ENCODE measurements around the gene CCDC15. TPM values are rescaled to one million over a fixed set of nuclear protein-coding genes. Genes with fewer than 3 reads are reported as not detected.

The CCDC15 gene
- 2.2 TPM for total RNA-seq

DNA sequence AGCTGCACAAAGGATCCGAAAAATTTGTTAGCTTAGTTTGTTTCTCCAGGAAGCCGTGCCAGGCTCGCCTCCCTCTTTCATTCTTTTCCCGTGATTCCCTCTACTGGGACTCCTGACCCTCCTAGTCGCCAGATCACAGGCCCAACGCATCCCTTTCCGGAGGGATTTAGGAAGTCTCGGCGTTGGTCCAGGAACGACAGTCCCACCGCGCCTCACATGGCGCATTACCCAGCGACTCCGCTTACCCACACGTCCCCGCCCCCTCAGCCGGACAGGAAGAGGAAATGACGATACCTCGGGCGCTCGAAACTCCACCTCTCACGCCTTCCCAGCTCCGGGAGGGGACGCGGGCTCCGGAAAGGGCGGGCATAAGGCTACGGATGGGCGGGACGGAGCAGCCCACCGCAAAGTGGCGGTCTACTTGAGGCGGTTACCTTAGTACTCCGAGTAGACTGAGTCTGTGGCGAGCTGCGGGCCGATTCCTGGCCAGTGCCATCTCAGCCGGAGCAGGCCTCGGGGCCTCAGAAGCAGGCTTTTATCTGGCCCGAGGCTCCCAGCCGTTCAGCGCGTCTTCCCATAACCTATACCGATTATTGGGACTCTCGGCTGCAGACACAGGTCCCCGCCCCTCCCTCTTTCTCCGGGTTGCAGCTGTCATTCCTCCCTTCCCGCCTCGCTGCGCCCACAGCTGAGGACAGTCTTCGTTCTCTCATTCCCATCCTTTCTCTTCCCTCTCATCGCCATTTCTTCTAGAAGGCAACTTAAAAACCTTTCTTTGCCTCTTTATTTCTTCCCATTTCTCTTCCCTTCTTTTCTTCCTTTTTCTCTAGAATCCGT lies at the start of gene CCDC15:
Gene CCDC15, plus strand, starts transcription at position 450 of the 837 bp plus-strand sequence. CDS start 531 bp downstream, outside the sequence.
- peak; percentile 98 for DNase-seq (ENCODE audit: low spot score)

DNA sequence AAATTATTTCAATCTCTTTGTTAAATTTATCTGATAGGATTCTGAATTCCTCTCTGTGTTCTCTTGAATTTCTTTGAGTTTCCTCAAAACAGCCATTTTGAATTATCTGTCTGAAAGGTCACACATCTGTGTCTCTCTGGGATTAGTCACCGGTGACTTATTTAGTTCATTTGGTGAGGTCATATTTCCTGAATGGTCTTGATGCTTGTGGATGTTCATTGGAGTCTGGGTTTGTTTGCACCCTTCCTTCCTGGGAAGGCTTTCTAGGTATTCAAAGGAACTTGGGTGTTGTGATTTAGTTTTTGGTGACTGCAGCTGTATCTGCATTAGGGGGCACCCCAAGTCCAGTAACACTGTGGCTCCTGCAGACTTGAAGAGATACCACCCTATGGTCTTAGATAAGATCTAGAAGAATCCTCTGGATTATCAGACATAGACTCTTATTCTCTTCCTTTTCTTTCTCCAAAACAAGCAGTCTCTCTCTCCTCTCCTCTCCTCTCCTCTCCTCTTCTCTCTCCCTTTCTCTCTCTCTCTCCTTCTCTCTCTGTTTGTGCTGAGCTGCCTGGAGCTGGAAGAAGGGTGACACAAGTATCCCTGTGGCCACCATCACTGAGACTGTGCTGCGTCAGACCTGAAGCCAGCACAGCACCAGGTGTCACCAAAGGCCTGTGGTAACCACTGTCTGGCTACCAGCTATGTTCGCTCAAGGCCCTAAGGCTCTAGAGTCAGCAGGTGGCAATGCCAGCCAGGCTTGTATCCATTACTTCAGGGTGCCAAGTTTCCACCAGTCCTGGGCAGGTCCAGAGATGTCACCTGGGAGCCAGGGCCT lies 38.2 kb upstream of the CCDC15 start:
- no peak for DNase-seq (ENCODE audit: low spot score)

DNA sequence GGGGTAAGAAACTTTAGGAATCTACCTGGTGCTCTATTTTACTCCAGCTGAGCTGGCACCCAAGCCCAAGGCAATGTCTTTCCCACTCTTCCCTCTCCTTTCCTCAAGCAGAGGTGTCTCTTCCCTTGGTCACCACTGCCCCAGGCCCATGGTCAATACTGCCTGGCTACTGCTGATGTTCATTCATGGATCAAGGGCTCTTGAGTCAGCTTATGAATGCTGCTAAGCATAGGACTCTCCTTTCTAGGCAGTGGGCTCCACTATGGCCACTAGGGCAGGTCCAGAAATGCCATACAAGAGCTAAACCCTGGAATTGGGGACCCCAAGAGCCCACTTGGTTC lies 37.7 kb upstream of the CCDC15 start:
- no peak for DNase-seq (ENCODE audit: low spot score)

GRCh38 chr11:124917115-124917637 lies 36.8 kb upstream of the CCDC15 start:
- no peak for DNase-seq (ENCODE audit: low spot score)

DNA sequence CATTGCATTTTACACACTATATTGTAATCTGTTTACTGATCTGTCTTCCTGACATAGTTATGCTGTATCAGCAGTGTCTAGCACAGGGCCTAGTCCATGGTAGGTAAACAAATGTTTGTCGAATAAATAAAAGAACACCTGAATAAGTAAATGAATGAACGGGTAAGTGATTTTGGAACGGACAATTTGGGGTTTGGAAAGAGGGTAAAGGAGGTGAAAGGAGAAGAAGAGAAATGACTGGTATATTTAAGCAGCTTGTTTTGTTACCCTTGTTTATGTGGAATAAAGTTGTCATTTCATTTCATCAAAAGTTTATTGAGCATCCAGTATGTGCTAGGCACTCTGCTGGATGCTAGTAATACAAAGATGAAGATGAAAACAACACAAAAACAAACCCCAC lies 35.1 kb upstream of the CCDC15 start, which contains the start of gene HEPN1:
Gene HEPN1, plus strand, starts transcription at position 301 of the 400 bp plus-strand sequence.
- DNase-seq (ENCODE audit: low spot score), result no peak

- DNase-seq (ENCODE audit: low spot score), result peak; percentile 22
Measured at GRCh38 chr11:124919898-124920297, 34.1 kb upstream of the CCDC15 start.

- no peak for DNase-seq (ENCODE audit: low spot score)
Measured at GRCh38 chr11:124920356-124920755, 33.6 kb upstream of the CCDC15 start.

DNA sequence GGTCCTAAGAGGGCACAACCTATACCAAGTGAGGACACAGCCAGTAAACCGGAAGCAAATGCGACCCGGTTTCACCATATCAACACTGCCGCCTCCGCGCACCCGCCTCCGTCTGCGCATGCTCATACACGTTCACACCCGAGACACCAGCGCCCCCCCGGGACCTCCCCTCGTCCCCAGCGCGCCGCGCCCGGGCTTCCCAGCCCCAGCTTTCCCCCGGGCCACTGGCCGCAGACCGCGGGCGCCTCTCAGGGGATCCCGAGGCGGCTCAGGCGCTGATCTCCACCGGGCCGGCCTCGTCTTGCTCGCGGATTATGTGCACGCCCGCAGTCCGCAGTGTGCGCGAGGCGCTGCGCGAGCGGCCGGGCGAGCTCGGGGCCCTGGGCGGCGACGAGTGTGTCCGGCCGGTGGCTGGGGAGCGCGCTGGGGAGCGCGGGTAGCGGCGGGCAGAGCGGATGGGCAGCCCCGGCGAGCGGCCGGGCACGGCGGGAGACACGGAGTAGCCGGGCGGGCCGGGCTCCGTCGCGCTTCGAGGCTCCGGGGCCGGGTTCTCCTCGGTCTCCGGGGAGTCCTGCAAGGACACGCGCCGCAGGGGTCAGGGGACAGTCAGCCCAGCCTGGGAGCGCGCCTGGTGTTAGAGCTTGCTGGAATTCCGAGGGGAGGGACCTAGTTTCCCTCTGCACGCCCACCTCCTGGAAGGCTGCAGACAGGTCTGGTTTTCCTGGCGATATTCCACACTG lies 33.0 kb upstream of the CCDC15 start:
- peak; percentile 73 for DNase-seq (ENCODE audit: low spot score)

DNA sequence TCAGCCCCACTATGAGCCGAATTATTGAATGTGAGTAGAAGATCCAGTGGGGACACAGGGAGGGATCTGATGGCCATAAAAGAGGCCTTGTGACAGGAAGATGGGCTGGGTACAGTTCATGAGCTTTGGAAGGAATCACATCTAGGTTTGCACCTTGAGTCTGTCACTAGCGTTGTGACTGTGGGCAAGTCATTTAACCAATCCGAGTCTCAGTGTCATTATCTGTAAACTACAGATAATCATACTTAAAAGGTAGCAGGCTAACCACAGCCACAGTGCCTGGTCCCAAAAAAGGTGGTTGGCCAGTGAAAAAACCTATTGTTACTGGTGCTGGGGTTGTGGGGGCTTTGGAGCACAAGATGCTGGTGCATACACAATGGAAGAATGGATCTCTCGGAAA lies 31.2 kb upstream of the CCDC15 start:
- DNase-seq (ENCODE audit: low spot score), result no peak

- no peak for DNase-seq (ENCODE audit: low spot score)
Measured at GRCh38 chr11:124923296-124923695, 30.7 kb upstream of the CCDC15 start.

- no peak for DNase-seq (ENCODE audit: low spot score)
Measured at GRCh38 chr11:124928942-124929665, 24.9 kb upstream of the CCDC15 start.

- DNase-seq (ENCODE audit: low spot score), result no peak
Measured at GRCh38 chr11:124930799-124931198, 23.2 kb upstream of the CCDC15 start.

DNA sequence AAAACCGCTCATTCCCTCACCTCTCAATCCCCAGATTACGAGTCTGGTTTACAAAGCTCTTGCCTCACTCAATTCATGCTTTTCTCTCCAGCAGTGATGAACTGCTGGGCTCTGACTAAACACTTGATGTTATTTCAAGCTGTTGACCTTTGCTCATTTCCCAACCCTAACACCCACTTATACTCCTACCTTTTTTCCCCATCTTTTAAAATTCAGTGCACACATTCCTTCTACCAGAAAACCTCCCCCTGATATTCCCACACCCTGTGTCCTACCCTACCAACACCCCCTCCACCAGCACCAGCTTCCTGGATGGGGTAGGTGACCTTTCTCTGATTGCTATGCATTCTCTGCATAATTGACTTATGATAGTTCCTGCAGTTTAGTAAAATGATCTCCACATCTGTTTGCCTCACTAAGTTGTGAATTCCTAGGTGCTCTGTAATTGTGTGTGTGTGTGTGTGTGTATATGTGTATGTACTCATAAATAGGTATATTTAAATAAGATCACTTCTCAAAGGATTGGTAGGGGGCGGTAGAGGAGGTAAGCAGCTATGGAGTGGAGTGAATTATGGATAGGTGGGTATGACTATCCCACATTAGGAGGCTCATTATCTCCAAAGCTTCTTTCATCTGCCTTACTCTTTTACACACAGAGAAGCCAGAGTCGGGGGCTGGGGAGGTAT lies 19.0 kb upstream of the CCDC15 start:
- no peak for DNase-seq (ENCODE audit: low spot score)

GRCh38 chr11:124935548-124936514 lies 18.2 kb upstream of the CCDC15 start, which contains the start of gene HEPACAM:
Gene HEPACAM, minus strand, starts transcription at chr11:124936047. Its CDS starts 41 bp downstream, at chr11:124936006.
- DNase-seq (ENCODE audit: low spot score), result no peak

- no peak for DNase-seq (ENCODE audit: low spot score)
Measured at GRCh38 chr11:124937336-124937935, 16.6 kb upstream of the CCDC15 start.

- DNase-seq (ENCODE audit: low spot score), result no peak
Measured at GRCh38 chr11:124938206-124938765, 15.7 kb upstream of the CCDC15 start.

- no peak for DNase-seq (ENCODE audit: low spot score)
Measured at GRCh38 chr11:124938970-124939369, 15.0 kb upstream of the CCDC15 start.

- no peak for DNase-seq (ENCODE audit: low spot score)
Measured at GRCh38 chr11:124941703-124942102, 12.3 kb upstream of the CCDC15 start.

Measured in ureter (tissue), 1 donor.